PC-3 (cell line): Measurements from ENCODE around the gene OTOF.

Source experiments
- EZH2 ChIP-seq: fragments of 300-600 bp; sonication (generic); IDR thresholded peaks from one replicate; pipeline ENCODE4 v1.6.1; 2017; ENCODE audit warnings: antibody characterized with exemption, mild to moderate bottlenecking, low read length; ENCODE audit not compliant: unreplicated experiment
- TF ChIP-seq, protein P1 (sequence below): fragments of 300-600 bp; sonication (generic); conservative IDR thresholded peaks from 2 replicates; pipeline ENCODE4 v1.5.1; 2017; ENCODE audit warnings: antibody characterized with exemption, low read depth, mild to moderate bottlenecking, low read length

DNA sequence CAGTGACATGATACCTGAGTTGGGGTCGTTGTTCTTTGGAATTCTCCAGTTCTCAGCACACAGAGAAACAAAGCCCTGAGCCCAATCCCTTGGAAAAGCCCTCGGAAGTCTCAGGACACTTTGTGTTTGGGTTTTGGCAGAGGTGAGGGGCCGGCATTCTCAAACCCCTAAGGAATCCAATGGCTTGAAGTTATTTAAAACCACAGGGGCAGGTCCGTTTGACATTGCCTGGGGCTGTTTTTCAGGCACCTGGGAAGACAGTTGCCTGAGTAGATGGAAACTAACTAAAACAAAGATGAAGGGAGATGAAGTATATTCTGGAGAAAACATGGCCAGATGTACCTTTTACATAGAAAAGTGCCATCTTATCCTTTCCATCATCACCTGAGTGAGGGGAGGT is 22.5 kb upstream of the OTOF start:
- TF ChIP-seq, protein P1, sequence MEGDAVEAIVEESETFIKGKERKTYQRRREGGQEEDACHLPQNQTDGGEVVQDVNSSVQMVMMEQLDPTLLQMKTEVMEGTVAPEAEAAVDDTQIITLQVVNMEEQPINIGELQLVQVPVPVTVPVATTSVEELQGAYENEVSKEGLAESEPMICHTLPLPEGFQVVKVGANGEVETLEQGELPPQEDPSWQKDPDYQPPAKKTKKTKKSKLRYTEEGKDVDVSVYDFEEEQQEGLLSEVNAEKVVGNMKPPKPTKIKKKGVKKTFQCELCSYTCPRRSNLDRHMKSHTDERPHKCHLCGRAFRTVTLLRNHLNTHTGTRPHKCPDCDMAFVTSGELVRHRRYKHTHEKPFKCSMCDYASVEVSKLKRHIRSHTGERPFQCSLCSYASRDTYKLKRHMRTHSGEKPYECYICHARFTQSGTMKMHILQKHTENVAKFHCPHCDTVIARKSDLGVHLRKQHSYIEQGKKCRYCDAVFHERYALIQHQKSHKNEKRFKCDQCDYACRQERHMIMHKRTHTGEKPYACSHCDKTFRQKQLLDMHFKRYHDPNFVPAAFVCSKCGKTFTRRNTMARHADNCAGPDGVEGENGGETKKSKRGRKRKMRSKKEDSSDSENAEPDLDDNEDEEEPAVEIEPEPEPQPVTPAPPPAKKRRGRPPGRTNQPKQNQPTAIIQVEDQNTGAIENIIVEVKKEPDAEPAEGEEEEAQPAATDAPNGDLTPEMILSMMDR = no peak
- no peak for TF ChIP-seq EZH2
